DOHH2 (cell line): ENCODE measurements around the gene TJP1.

Source experiments
- H3F3A ChIP-seq: fragments of 200-600 bp; sonication (generic), shearing (Covaris generic); 2 replicates; pipeline ENCODE4 v1.6.0; 2016; ENCODE audit warnings: antibody characterized with exemption, mild to moderate bottlenecking; ENCODE audit not compliant: control insufficient read depth, insufficient read depth
- H3K27ac ChIP-seq: fragments of 200-600 bp; sonication (generic); 2 replicates; pipeline ENCODE4 v1.5.1; 2014; ENCODE audit warnings: low read depth, mild to moderate bottlenecking, low read length, moderate library complexity
- H3K27me3 ChIP-seq: fragments of 200-600 bp; sonication (generic); 2 replicates; pipeline ENCODE4 v1.6.1; 2014; ENCODE audit warnings: mild to moderate bottlenecking, low read length, mixed read lengths; ENCODE audit not compliant: control insufficient read depth
- H3K36me3 ChIP-seq: fragments of 200-600 bp; sonication (generic); 2 replicates; pipeline ENCODE4 v1.6.1; 2014; ENCODE audit warnings: mild to moderate bottlenecking, low read length, moderate library complexity, mixed read lengths; ENCODE audit not compliant: control insufficient read depth
- H3K4me1 ChIP-seq: fragments of 200-600 bp; sonication (generic); 2 replicates; pipeline ENCODE4 v1.6.1; 2014; ENCODE audit warnings: mild to moderate bottlenecking, low read length, mixed read lengths; ENCODE audit not compliant: control insufficient read depth
- H3K4me2 ChIP-seq: fragments of 200-600 bp; sonication (generic); 2 replicates; pipeline ENCODE4 v1.6.0; 2014; ENCODE audit warnings: mild to moderate bottlenecking, low read length, moderate library complexity
- H3K4me3 ChIP-seq: fragments of 200-600 bp; sonication (generic); 2 replicates; pipeline ENCODE4 v1.5.1; 2014; ENCODE audit warnings: mild to moderate bottlenecking, low read length, mixed read lengths
- H3K79me2 ChIP-seq: fragments of 200-600 bp; sonication (generic); 2 replicates; pipeline ENCODE4 v1.6.1; 2014; ENCODE audit warnings: mild to moderate bottlenecking, low read length, mixed read lengths; ENCODE audit not compliant: control insufficient read depth
- H3K9me2 ChIP-seq: fragments of 200-600 bp; sonication (generic); replicated peaks from 2 replicates; pipeline ENCODE4 v1.6.1; 2014; ENCODE audit warnings: mild to moderate bottlenecking, low read length, mixed read lengths; ENCODE audit not compliant: control insufficient read depth
- H3K9me3 ChIP-seq: fragments of 200-600 bp; sonication (generic); 2 replicates; pipeline ENCODE4 v1.6.1; 2014; ENCODE audit warnings: antibody characterized with exemption, low read length, mixed read lengths; ENCODE audit not compliant: control insufficient read depth, insufficient read depth
- H4K20me1 ChIP-seq: fragments of 200-600 bp; sonication (generic); 2 replicates; pipeline ENCODE4 v1.6.0; 2014; ENCODE audit warnings: low read depth, mild to moderate bottlenecking, antibody characterized with exemption, low read length, moderate library complexity; ENCODE audit not compliant: control insufficient read depth, insufficient read depth
- CTCF ChIP-seq: fragments of 200-600 bp; sonication (generic); IDR thresholded peaks from one replicate; pipeline ENCODE4 v1.5.1; 2014; ENCODE audit warnings: antibody characterized with exemption, mild to moderate bottlenecking, low read depth, low read length; ENCODE audit not compliant: poor library complexity, severe bottlenecking
- EZH2phosphoT487 ChIP-seq: fragments of 200-600 bp; sonication (generic); IDR thresholded peaks from 2 replicates; pipeline ENCODE4 v1.6.1; 2017; ENCODE audit warnings: borderline replicate concordance, mild to moderate bottlenecking, antibody characterized with exemption, low read length, moderate library complexity, mixed read lengths

The TJP1 gene

DNA sequence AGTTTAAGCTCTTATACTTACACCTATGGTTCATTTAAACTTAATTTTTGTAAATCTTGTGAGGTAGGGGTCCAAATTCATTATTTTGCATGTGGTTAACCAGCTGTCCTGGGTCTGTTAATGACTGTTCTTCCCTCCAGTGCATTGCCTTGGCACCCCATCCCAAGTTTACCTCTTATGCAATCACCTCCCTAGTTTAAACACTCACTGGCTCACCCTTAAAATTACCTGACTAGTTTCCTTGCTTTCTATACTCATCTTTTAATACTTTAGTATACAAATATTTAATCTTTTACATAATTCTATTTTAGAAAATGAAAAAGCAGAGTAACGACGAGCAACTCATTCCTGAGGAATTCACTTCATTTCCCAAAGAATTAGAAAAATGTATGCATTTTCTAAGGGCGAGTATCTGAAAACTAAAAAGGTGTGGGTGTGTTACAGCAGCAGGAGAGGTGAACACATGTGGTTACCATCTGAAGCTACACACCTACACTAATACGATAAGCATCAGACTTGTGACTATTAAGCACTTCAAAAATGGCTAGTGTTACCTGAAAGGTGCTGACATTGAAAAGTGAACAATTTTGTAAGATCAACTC is 33.7 kb downstream of the TJP1 start:
- no peaks in the 10 kb centered on the region for H3K79me2 ChIP-seq
- H4K20me1 ChIP-seq, result no peaks in the 10 kb centered on the region
- no peaks in the 10 kb centered on the region for H3F3A ChIP-seq
- TF ChIP-seq EZH2phosphoT487 (no peak), CTCF (no peak)
- H3K4me3 ChIP-seq, result no peak overlapping the region
- no peaks in the 10 kb centered on the region for H3K4me1 ChIP-seq
- no peak overlapping the region for H3K27ac ChIP-seq
- no peak overlapping the region for H3K4me2 ChIP-seq
- H3K27me3 ChIP-seq, result no peaks in the 10 kb centered on the region
- H3K9me2 ChIP-seq, result no peaks in the 10 kb centered on the region
- H3K9me3 ChIP-seq, result no peaks in the 10 kb centered on the region
- no peaks in the 10 kb centered on the region for H3K36me3 ChIP-seq

- H3K27ac ChIP-seq, result no peak overlapping the region
- no peaks in the 10 kb centered on the region for H3K9me2 ChIP-seq
- TF ChIP-seq CTCF (no peak), EZH2phosphoT487 (no peak)
- H3K36me3 ChIP-seq, result no peaks in the 10 kb centered on the region
- H3K4me1 ChIP-seq, result no peaks in the 10 kb centered on the region
- H4K20me1 ChIP-seq, result no peaks in the 10 kb centered on the region
- H3K79me2 ChIP-seq, result no peaks in the 10 kb centered on the region
- H3F3A ChIP-seq, result no peaks in the 10 kb centered on the region
- H3K4me3 ChIP-seq, result no peak overlapping the region
- H3K4me2 ChIP-seq, result no peak overlapping the region
- no peaks in the 10 kb centered on the region for H3K9me3 ChIP-seq
- no peaks in the 10 kb centered on the region for H3K27me3 ChIP-seq
Measured at GRCh38 chr15:29787767-29788166, 34.5 kb downstream of the TJP1 start.

- no peaks in the 10 kb centered on the region for H3K36me3 ChIP-seq
- TF ChIP-seq CTCF (no peak), EZH2phosphoT487 (no peak)
- H4K20me1 ChIP-seq, result no peaks in the 10 kb centered on the region
- H3K27ac ChIP-seq, result no peak overlapping the region
- no peaks in the 10 kb centered on the region for H3K4me1 ChIP-seq
- no peaks in the 10 kb centered on the region for H3K27me3 ChIP-seq
- no peaks in the 10 kb centered on the region for H3K79me2 ChIP-seq
- H3K9me3 ChIP-seq, result no peaks in the 10 kb centered on the region
- no peaks in the 10 kb centered on the region for H3K9me2 ChIP-seq
- no peak overlapping the region for H3K4me2 ChIP-seq
- no peaks in the 10 kb centered on the region for H3F3A ChIP-seq
- no peak overlapping the region for H3K4me3 ChIP-seq
Measured at GRCh38 chr15:29785642-29786041, 36.6 kb downstream of the TJP1 start.
